ENCODE results near the gene RNF217. TPM values are rescaled to one million over a fixed set of nuclear protein-coding genes. Genes with fewer than 3 reads are reported as not detected.

Gene RNF217
- total and polyA plus RNA-seq, 5 donors from 2014 or later, result 0.12 TPM; not detected in 4

- Histone ChIP-seq H3K4me3 (ENCODE audit: low read depth, low read length) (no peak overlapping the region), H3K9me3 (ENCODE audit: control insufficient read depth in 2 of 2, low read length in 2 of 2) (no peaks in the 10 kb centered on the region), H3K36me3 (ENCODE audit: control insufficient read depth, insufficient read depth, low read length) (no peaks in the 10 kb centered on the region), H3K27me3 (ENCODE audit: control insufficient read depth, insufficient read depth, low read length) (no peaks in the 10 kb centered on the region), H3K4me1 (ENCODE audit: control insufficient read depth, insufficient read depth, low read length, poor library complexity, severe bottlenecking) (no peaks in the 10 kb centered on the region), H3K27ac (ENCODE audit: insufficient read depth, low read length, poor library complexity, severe bottlenecking) (no peak overlapping the region)
- Mint-ChIP-seq H3K36me3 (no peaks in the 10 kb centered on the region), H3K4me3 (no peak overlapping the region), H3K9me3 (peaks cover 0 to 8% (median 2%) of the 10 kb centered on the region in 7 donors), H3K27me3 (peaks cover 4% of the 10 kb centered on the region), H3K4me1 (no peaks in the 10 kb centered on the region), H3K27ac (no peak overlapping the region)
- DNase-seq (no peak), ATAC-seq (ENCODE audit: low read depth in 2 of 2) (no peak)
These were observed 40.8 kb downstream of the RNF217 start for GRCh38 chr6:125003070-125003469.

- H3K4me3 ChIP-seq (ENCODE audit: low read depth, low read length), result no peak overlapping the region
- no peak overlapping the region for H3K27ac ChIP-seq (ENCODE audit: insufficient read depth, low read length, poor library complexity, severe bottlenecking)
- no peaks in the 10 kb centered on the region for H3K27me3 ChIP-seq (ENCODE audit: control insufficient read depth, insufficient read depth, low read length)
- no peaks in the 10 kb centered on the region for H3K36me3 ChIP-seq (ENCODE audit: control insufficient read depth, insufficient read depth, low read length)
- Mint-ChIP-seq H3K27ac (no peak overlapping the region), H3K36me3 (no peaks in the 10 kb centered on the region), H3K27me3 (peaks cover 4% of the 10 kb centered on the region), H3K4me1 (no peaks in the 10 kb centered on the region), H3K4me3 (no peak overlapping the region), H3K9me3 (peaks cover 0 to 8% (median 2%) of the 10 kb centered on the region in 7 donors)
- ATAC-seq (ENCODE audit: low read depth in 2 of 2) (no peak), DNase-seq (no peak)
- no peaks in the 10 kb centered on the region for H3K9me3 ChIP-seq (ENCODE audit: control insufficient read depth in 2 of 2, low read length in 2 of 2)
- H3K4me1 ChIP-seq (ENCODE audit: control insufficient read depth, insufficient read depth, low read length, poor library complexity, severe bottlenecking), result no peaks in the 10 kb centered on the region
These were observed 42.0 kb downstream of the RNF217 start for GRCh38 chr6:125004198-125004597.

GRCh38 chr6:125004797-125005595 lies 42.8 kb downstream of the RNF217 start:
- ATAC-seq (ENCODE audit: low read depth in 2 of 2), result no peak
- H3K27me3 Mint-ChIP-seq, result peaks cover 4% of the 10 kb centered on the region
- no peak overlapping the region for H3K4me3 Mint-ChIP-seq
- Histone ChIP-seq H3K4me1 (ENCODE audit: control insufficient read depth, insufficient read depth, low read length, poor library complexity, severe bottlenecking) (no peaks in the 10 kb centered on the region), H3K27ac (ENCODE audit: insufficient read depth, low read length, poor library complexity, severe bottlenecking) (no peak overlapping the region), H3K27me3 (ENCODE audit: control insufficient read depth, insufficient read depth, low read length) (no peaks in the 10 kb centered on the region), H3K9me3 (ENCODE audit: control insufficient read depth in 2 of 2, low read length in 2 of 2) (no peaks in the 10 kb centered on the region), H3K4me3 (ENCODE audit: low read depth, low read length) (no peak overlapping the region), H3K36me3 (ENCODE audit: control insufficient read depth, insufficient read depth, low read length) (no peaks in the 10 kb centered on the region)
- no peak overlapping the region for H3K27ac Mint-ChIP-seq
- peaks cover 0 to 8% (median 2%) of the 10 kb centered on the region in 7 donors for H3K9me3 Mint-ChIP-seq
- no peaks in the 10 kb centered on the region for H3K36me3 Mint-ChIP-seq
- no peak for DNase-seq
- no peaks in the 10 kb centered on the region for H3K4me1 Mint-ChIP-seq

- DNase-seq, result no peak
- no peak overlapping the region for H3K4me3 Mint-ChIP-seq
- Histone ChIP-seq H3K27me3 (ENCODE audit: control insufficient read depth, insufficient read depth, low read length) (no peaks in the 10 kb centered on the region), H3K4me1 (ENCODE audit: control insufficient read depth, insufficient read depth, low read length, poor library complexity, severe bottlenecking) (no peaks in the 10 kb centered on the region), H3K36me3 (ENCODE audit: control insufficient read depth, insufficient read depth, low read length) (no peaks in the 10 kb centered on the region), H3K9me3 (ENCODE audit: control insufficient read depth in 2 of 2, low read length in 2 of 2) (no peaks in the 10 kb centered on the region), H3K4me3 (ENCODE audit: low read depth, low read length) (no peak overlapping the region), H3K27ac (ENCODE audit: insufficient read depth, low read length, poor library complexity, severe bottlenecking) (no peak overlapping the region)
- no peak overlapping the region for H3K27ac Mint-ChIP-seq
- ATAC-seq (ENCODE audit: low read depth in 2 of 2), result no peak
- peaks cover 4% of the 10 kb centered on the region for H3K27me3 Mint-ChIP-seq
- H3K36me3 Mint-ChIP-seq, result no peaks in the 10 kb centered on the region
- H3K9me3 Mint-ChIP-seq, result peaks cover 0 to 8% (median 2%) of the 10 kb centered on the region in 7 donors
- H3K4me1 Mint-ChIP-seq, result no peaks in the 10 kb centered on the region
These were observed 46.0 kb downstream of the RNF217 start for GRCh38 chr6:125008261-125008703.

- no peaks in the 10 kb centered on the region for H3K9me3 ChIP-seq (ENCODE audit: control insufficient read depth in 2 of 2, low read length in 2 of 2)
- H3K4me3 ChIP-seq (ENCODE audit: low read depth, low read length), result no peak overlapping the region
- H3K9me3 Mint-ChIP-seq, result peaks cover 0 to 8% (median 2%) of the 10 kb centered on the region in 7 donors
- no peaks in the 10 kb centered on the region for H3K36me3 ChIP-seq (ENCODE audit: control insufficient read depth, insufficient read depth, low read length)
- H3K4me1 ChIP-seq (ENCODE audit: control insufficient read depth, insufficient read depth, low read length, poor library complexity, severe bottlenecking), result no peaks in the 10 kb centered on the region
- H3K4me3 Mint-ChIP-seq, result no peak overlapping the region
- H3K27ac ChIP-seq (ENCODE audit: insufficient read depth, low read length, poor library complexity, severe bottlenecking), result no peak overlapping the region
- H3K36me3 Mint-ChIP-seq, result no peaks in the 10 kb centered on the region
- no peak for ATAC-seq (ENCODE audit: low read depth in 2 of 2)
- H3K27ac Mint-ChIP-seq, result no peak overlapping the region
- no peak for DNase-seq
- peaks cover 4% of the 10 kb centered on the region for H3K27me3 Mint-ChIP-seq
- H3K27me3 ChIP-seq (ENCODE audit: control insufficient read depth, insufficient read depth, low read length), result no peaks in the 10 kb centered on the region
- no peaks in the 10 kb centered on the region for H3K4me1 Mint-ChIP-seq
These were observed 46.7 kb downstream of the RNF217 start for GRCh38 chr6:125008957-125009356.

GRCh38 chr6:125009578-125009977 lies 47.3 kb downstream of the RNF217 start:
- no peak for DNase-seq
- Histone ChIP-seq H3K9me3 (ENCODE audit: control insufficient read depth in 2 of 2, low read length in 2 of 2) (no peaks in the 10 kb centered on the region), H3K4me1 (ENCODE audit: control insufficient read depth, insufficient read depth, low read length, poor library complexity, severe bottlenecking) (no peaks in the 10 kb centered on the region), H3K27ac (ENCODE audit: insufficient read depth, low read length, poor library complexity, severe bottlenecking) (no peak overlapping the region), H3K27me3 (ENCODE audit: control insufficient read depth, insufficient read depth, low read length) (no peaks in the 10 kb centered on the region), H3K36me3 (ENCODE audit: control insufficient read depth, insufficient read depth, low read length) (no peaks in the 10 kb centered on the region), H3K4me3 (ENCODE audit: low read depth, low read length) (no peak overlapping the region)
- H3K4me3 Mint-ChIP-seq, result no peak overlapping the region
- peaks cover 0 to 4% (median 0%) of the 10 kb centered on the region in 7 donors for H3K9me3 Mint-ChIP-seq
- no peaks in the 10 kb centered on the region for H3K36me3 Mint-ChIP-seq
- H3K27me3 Mint-ChIP-seq, result peaks cover 4% of the 10 kb centered on the region
- H3K4me1 Mint-ChIP-seq, result no peaks in the 10 kb centered on the region
- no peak for ATAC-seq (ENCODE audit: low read depth in 2 of 2)
- no peak overlapping the region for H3K27ac Mint-ChIP-seq

- Mint-ChIP-seq H3K4me3 (no peak overlapping the region), H3K27me3 (no peaks in the 10 kb centered on the region), H3K9me3 (no peaks in the 10 kb centered on the region), H3K36me3 (no peaks in the 10 kb centered on the region), H3K27ac (no peak overlapping the region), H3K4me1 (no peaks in the 10 kb centered on the region)
- H3K27ac ChIP-seq (ENCODE audit: insufficient read depth, low read length, poor library complexity, severe bottlenecking), result no peak overlapping the region
- H3K27me3 ChIP-seq (ENCODE audit: control insufficient read depth, insufficient read depth, low read length), result no peaks in the 10 kb centered on the region
- H3K4me3 ChIP-seq (ENCODE audit: low read depth, low read length), result no peak overlapping the region
- no peaks in the 10 kb centered on the region for H3K36me3 ChIP-seq (ENCODE audit: control insufficient read depth, insufficient read depth, low read length)
- H3K4me1 ChIP-seq (ENCODE audit: control insufficient read depth, insufficient read depth, low read length, poor library complexity, severe bottlenecking), result no peaks in the 10 kb centered on the region
- DNase-seq, result no peak
- no peak for ATAC-seq (ENCODE audit: low read depth in 2 of 2)
- H3K9me3 ChIP-seq (ENCODE audit: control insufficient read depth in 2 of 2, low read length in 2 of 2), result no peaks in the 10 kb centered on the region
These were observed 51.9 kb downstream of the RNF217 start for GRCh38 chr6:125013938-125014660.

GRCh38 chr6:125014661-125014957 lies 52.4 kb downstream of the RNF217 start:
- ATAC-seq (ENCODE audit: low read depth in 2 of 2) (no peak), DNase-seq (no peak)
- no peaks in the 10 kb centered on the region for H3K36me3 Mint-ChIP-seq
- Histone ChIP-seq H3K27ac (ENCODE audit: insufficient read depth, low read length, poor library complexity, severe bottlenecking) (no peak overlapping the region), H3K9me3 (ENCODE audit: control insufficient read depth in 2 of 2, low read length in 2 of 2) (no peaks in the 10 kb centered on the region), H3K27me3 (ENCODE audit: control insufficient read depth, insufficient read depth, low read length) (no peaks in the 10 kb centered on the region), H3K36me3 (ENCODE audit: control insufficient read depth, insufficient read depth, low read length) (no peaks in the 10 kb centered on the region), H3K4me1 (ENCODE audit: control insufficient read depth, insufficient read depth, low read length, poor library complexity, severe bottlenecking) (no peaks in the 10 kb centered on the region), H3K4me3 (ENCODE audit: low read depth, low read length) (no peak overlapping the region)
- no peak overlapping the region for H3K4me3 Mint-ChIP-seq
- H3K4me1 Mint-ChIP-seq, result no peaks in the 10 kb centered on the region
- no peaks in the 10 kb centered on the region for H3K9me3 Mint-ChIP-seq
- H3K27me3 Mint-ChIP-seq, result no peaks in the 10 kb centered on the region
- H3K27ac Mint-ChIP-seq, result no peak overlapping the region
